22Rv1 (cell line): ENCODE measurements around the gene NR4A1.

ENCODE experiments used
- H3K27ac ChIP-seq: fragments of 450-650 bp; 2 replicates; pipeline ENCODE4 v1.5.1; 2017
- CTCF ChIP-seq: fragments of 450-650 bp; IDR thresholded peaks from 2 replicates; pipeline ENCODE4 v1.5.1; 2017; ENCODE audit warnings: mild to moderate bottlenecking
- ZFX ChIP-seq: fragments of 450-650 bp; IDR thresholded peaks from 2 replicates; pipeline ENCODE4 v1.6.1; 2017; ENCODE audit warnings: antibody characterized with exemption, borderline replicate concordance

The NR4A1 gene

GRCh38 chr12:52050758-52051541, at the start of gene NR4A1:
Gene NR4A1, plus strand, starts transcription at chr12:52051442. Its CDS starts 2,887 bp downstream, at chr12:52054329.
- TF ChIP-seq CTCF (peak; percentile 46), ZFX (no peak)
- H3K27ac ChIP-seq: peak within 1 kb of the TSS; percentile 85

GRCh38 chr12:52003016-52003550, 48.2 kb upstream of the NR4A1 start:
- H3K27ac ChIP-seq: no peak overlapping the region
- no peak for TF ChIP-seq ZFX

GRCh38 chr12:52003591-52003990, 47.7 kb upstream of the NR4A1 start:
- no peak for TF ChIP-seq CTCF
- no peak for TF ChIP-seq ZFX
- H3K27ac ChIP-seq: no peak overlapping the region

- TF ChIP-seq CTCF (peak; percentile 85), ZFX (no peak)
These were observed 47.1 kb upstream of the NR4A1 start for GRCh38 chr12:52004042-52004648.

GRCh38 chr12:52005218-52005902, 45.9 kb upstream of the NR4A1 start:
- no peak overlapping the region for H3K27ac ChIP-seq
- TF ChIP-seq CTCF (no peak), ZFX (no peak)

More at GRCh38 chr12:52004042-52004648, 47.1 kb upstream of the NR4A1 start:
- H3K27ac ChIP-seq: no peak overlapping the region

- TF ChIP-seq ZFX (no peak), CTCF (no peak)
- no peak overlapping the region for H3K27ac ChIP-seq
These were observed 45.1 kb upstream of the NR4A1 start for GRCh38 chr12:52005903-52006703.

GRCh38 chr12:52006726-52007157, 44.5 kb upstream of the NR4A1 start, which contains the start of gene TAMALIN:
Gene TAMALIN, plus strand, starts transcription at chr12:52006946. Its CDS starts 74 bp downstream, at chr12:52007020.
- no peak within 1 kb of the TSS for H3K27ac ChIP-seq
- no peak for TF ChIP-seq CTCF
- no peak for TF ChIP-seq ZFX
